Keratinocyte (primary cell): ENCODE data around the gene A2ML1. TPM values are rescaled to one million over a fixed set of nuclear protein-coding genes. Genes with fewer than 3 reads are reported as not detected.

Source experiments
- DNase-seq: peaks from one replicate; pipeline ENCODE4 v3.0.0-alpha.2; 2011; ENCODE audit warnings: low read depth, missing footprints, low spot score
- FAIRE-seq: peaks from 2 replicates; lab custom pipeline; 2011; peaks lifted over from hg19 to GRCh38; lab: Jason Lieb, UNC
- H2AFZ ChIP-seq: 2 replicates; pipeline ENCODE4 v1.6.0; 2012; ENCODE audit warnings: low read length, control low read depth, inconsistent platforms; ENCODE audit not compliant: control insufficient read depth
- H3K27ac ChIP-seq: 2 replicates; pipeline ENCODE4 v1.5.1; 2011; ENCODE audit warnings: low read length; ENCODE audit not compliant: control insufficient read depth, insufficient read depth
- H3K27me3 ChIP-seq: 3 replicates; pipeline ENCODE4 v1.6.0; 2011; ENCODE audit warnings: low read length; ENCODE audit not compliant: control insufficient read depth, insufficient read depth; ENCODE audit errors: extremely low read depth
- H3K36me3 ChIP-seq, 2 experiments: 2 replicates in 1 of 2; 3 replicates in 1 of 2; pipeline ENCODE4 v1.5.1; 2011; ENCODE audit warnings: low read length in 2 of 2, mild to moderate bottlenecking in 1 of 2; ENCODE audit not compliant: control insufficient read depth in 2 of 2, insufficient read depth in 2 of 2; ENCODE audit errors: extremely low read depth in 1 of 2
- H3K4me1 ChIP-seq: 3 replicates; pipeline ENCODE4 v1.5.1; 2011; ENCODE audit warnings: low read length; ENCODE audit not compliant: control insufficient read depth, insufficient read depth; ENCODE audit errors: extremely low read depth
- H3K4me2 ChIP-seq: 3 replicates; pipeline ENCODE4 v1.6.0; 2011; ENCODE audit warnings: low read depth, low read length; ENCODE audit not compliant: control insufficient read depth, insufficient read depth; ENCODE audit errors: extremely low read depth
- H3K4me3 ChIP-seq, 3 experiments: fragments of 200-600 bp in 1 of 3; sonication (generic) in 1 of 3; 2 replicates in 2 of 3; 3 replicates in 1 of 3; pipeline ENCODE4 v1.5.1; 2011 to 2016; ENCODE audit warnings: low read length in 3 of 3, mild to moderate bottlenecking in 3 of 3, control low read depth in 2 of 3, inconsistent platforms in 1 of 3, low read depth in 1 of 3, mixed read lengths in 1 of 3, mixed run types in 1 of 3, moderate library complexity in 1 of 3; ENCODE audit not compliant: control insufficient read depth in 2 of 3, insufficient read depth in 2 of 3; ENCODE audit errors: extremely low read depth in 1 of 3
- H3K79me2 ChIP-seq: 2 replicates; pipeline ENCODE4 v1.6.0; 2012; ENCODE audit warnings: low read length; ENCODE audit not compliant: control insufficient read depth, insufficient read depth
- H3K9ac ChIP-seq: 3 replicates; pipeline ENCODE4 v1.6.0; 2011; ENCODE audit warnings: low read length; ENCODE audit not compliant: control insufficient read depth, insufficient read depth; ENCODE audit errors: extremely low read depth
- H3K9me1 ChIP-seq: 3 replicates; pipeline ENCODE4 v1.6.0; 2011; ENCODE audit warnings: low read length; ENCODE audit not compliant: control insufficient read depth, insufficient read depth; ENCODE audit errors: extremely low read depth
- H3K9me3 ChIP-seq: 2 replicates; pipeline ENCODE4 v1.5.1; 2012; ENCODE audit warnings: low read depth, low read length; ENCODE audit not compliant: control insufficient read depth
- H4K20me1 ChIP-seq: 3 replicates; pipeline ENCODE4 v1.6.0; 2011; ENCODE audit warnings: low read length; ENCODE audit not compliant: control insufficient read depth, insufficient read depth; ENCODE audit errors: extremely low read depth
- CTCF ChIP-seq, 3 experiments: IDR thresholded peaks in 1 of 3; conservative IDR thresholded peaks in 1 of 3; optimal IDR thresholded peaks in 1 of 3; 2 replicates in 2 of 3; 3 replicates in 1 of 3; pipeline versions ENCODE3 to v1.5.1; 2011; ENCODE audit warnings: low read length in 3 of 3, mild to moderate bottlenecking in 3 of 3, moderate library complexity in 2 of 3, control low read depth in 1 of 3, inconsistent platforms in 1 of 3; ENCODE audit not compliant: insufficient read depth in 2 of 3; ENCODE audit errors: extremely low read depth in 1 of 3
- EZH2 ChIP-seq: IDR thresholded peaks from one replicate; pipeline ENCODE4 v1.6.1; 2012; ENCODE audit warnings: inconsistent platforms, mild to moderate bottlenecking, low read length, moderate library complexity
- dilution Hi-C: fragments of 300-500 bp; cut with MboI; formaldehyde crosslinking; loops from one replicate; pipeline ENCODE4 v1.7.0; 2020; ENCODE audit warnings: low sequenced_read_pairs; ENCODE audit not compliant: extremely low pct_ligation_motif_present
- polyA plus RNA-seq, 5 experiments: library from polyadenylated mRNA; depleted of rRNA in 3 of 5; stranded (reverse) in 3 of 5; stranded (forward) in 1 of 5; unstranded in 1 of 5; fragments of >200 nt; gene quantifications; 1 replicate in 1 of 5; 2 replicates in 3 of 5; 3 replicates in 1 of 5; pipeline versions ENCODE4 v1.2.1 to v1.2.3, GENCODE V29; 2011 to 2012; ENCODE audit warnings: missing spikeins in 2 of 5, low read depth in 1 of 5, low replicate concordance in 1 of 5

Gene A2ML1
- polyA plus RNA-seq, 1 donor (not counting 4 experiments of a cell fraction or from before 2014, with no cell fraction given) = 81.1 TPM

GRCh38 chr12:8870586-8870985, 48.2 kb downstream of the A2ML1 start:
- Histone ChIP-seq H2AFZ (no peak overlapping the region), H3K9me1 (no peaks in the 10 kb centered on the region), H3K9me3 (no peaks in the 10 kb centered on the region), H3K4me1 (no peaks in the 10 kb centered on the region), H3K27ac (no peak overlapping the region), H4K20me1 (no peaks in the 10 kb centered on the region), H3K27me3 (no peaks in the 10 kb centered on the region), H3K4me3 (no peak overlapping the region), H3K9ac (no peak overlapping the region), H3K79me2 (no peaks in the 10 kb centered on the region), H3K36me3 (peaks cover 0 to 5% of the 10 kb centered on the region in 2 experiments), H3K4me2 (no peak overlapping the region)
- TF ChIP-seq CTCF (optimal IDR thresholded peaks at IDR 0.05 in 1 of 3, IDR thresholded peaks at IDR 0.05 in 1 of 3, conservative IDR thresholded peaks at IDR 0.05 in 1 of 3; ENCODE audit: extremely low read depth in 1 of 3, insufficient read depth in 2 of 3, low read length in 3 of 3) = no peak
- TF ChIP-seq EZH2 = no peak
- dilution Hi-C loops = no loop called here
- DNase-seq (no peak), FAIRE-seq (no peak)

GRCh38 chr12:8871068-8871467, 48.6 kb downstream of the A2ML1 start:
- no peak for FAIRE-seq

More at GRCh38 chr12:8871068-8871467, 48.6 kb downstream of the A2ML1 start:
- Histone ChIP-seq H2AFZ (no peak overlapping the region), H3K9ac (no peak overlapping the region), H3K27me3 (no peaks in the 10 kb centered on the region), H3K4me3 (no peak overlapping the region), H4K20me1 (no peaks in the 10 kb centered on the region), H3K36me3 (peaks cover 0 to 5% of the 10 kb centered on the region in 2 experiments), H3K9me3 (no peaks in the 10 kb centered on the region), H3K9me1 (no peaks in the 10 kb centered on the region), H3K4me2 (no peak overlapping the region), H3K27ac (no peak overlapping the region), H3K4me1 (no peaks in the 10 kb centered on the region), H3K79me2 (no peaks in the 10 kb centered on the region)
- TF ChIP-seq EZH2 (no peak), CTCF (optimal IDR thresholded peaks at IDR 0.05 in 1 of 3, IDR thresholded peaks at IDR 0.05 in 1 of 3, conservative IDR thresholded peaks at IDR 0.05 in 1 of 3; ENCODE audit: extremely low read depth in 1 of 3, insufficient read depth in 2 of 3, low read length in 3 of 3) (no peak)
- dilution Hi-C loops = no loop called here
- no peak for DNase-seq
